Measurements from ENCODE around the gene TMEM120A. TPM values are rescaled to one million over a fixed set of nuclear protein-coding genes. Genes with fewer than 3 reads are reported as not detected.
A peak's percentile ranks its signal among the peaks of the same experiment; 100 is the strongest.

The TMEM120A gene
- total and polyA plus RNA-seq, 2 experiments from 2014 or later: 50.7 to 91.1 TPM

GRCh38 chr7:75993689-75994387 is 557 bp downstream of the TMEM120A start:
- Histone ChIP-seq H2AFZ (peak overlapping the region; percentile 50), H3K4me1 (ENCODE audit: insufficient read depth) (peaks cover 8% of the 10 kb centered on the region)
- DNase-seq (ENCODE audit: low spot score): peak; percentile 85

GRCh38 chr7:75992083-75992755 is 2.2 kb downstream of the TMEM120A start:
- H3K27me3 ChIP-seq: no peaks in the 10 kb centered on the region
- H3K9me3 ChIP-seq (ENCODE audit: low read depth): no peaks in the 10 kb centered on the region
- H3K36me3 ChIP-seq (replicated peaks; ENCODE audit: insufficient read depth, low read depth): no peaks in the 10 kb centered on the region
- TF ChIP-seq EZH2 (IDR thresholded peaks at IDR 0.05; ENCODE audit: borderline replicate concordance) (no peak), CTCF (IDR thresholded peaks at IDR 0.05; ENCODE audit: poor library complexity) (no peak), EZH2phosphoT487 (IDR thresholded peaks at IDR 0.05; ENCODE audit: low read depth, severe bottlenecking, unreplicated experiment) (no peak)
- no peaks in the 10 kb centered on the region for H3K9me2 ChIP-seq (replicated peaks; ENCODE audit: insufficient read depth)
- no peaks in the 10 kb centered on the region for H4K20me1 ChIP-seq (ENCODE audit: insufficient read depth, poor library complexity, severe bottlenecking)
- peaks cover 8% of the 10 kb centered on the region for H3K4me1 ChIP-seq (ENCODE audit: insufficient read depth)
- no peak overlapping the region for H3K27ac ChIP-seq
- WGBS (ENCODE audit: low lambda C conversion rate, missing lambda C conversion rate): 92% methylated on average over 17 of the region's 20 CpGs
- H3K79me2 ChIP-seq: no peaks in the 10 kb centered on the region
- H3K4me3 ChIP-seq: no peak overlapping the region
- no peak overlapping the region for H2AFZ ChIP-seq
- no peak for DNase-seq (ENCODE audit: low spot score)
- no peak overlapping the region for H3K4me2 ChIP-seq

More at GRCh38 chr7:75993689-75994387, 557 bp downstream of the TMEM120A start:
- H3K9me2 ChIP-seq (replicated peaks; ENCODE audit: insufficient read depth): no peaks in the 10 kb centered on the region
- no peaks in the 10 kb centered on the region for H3K79me2 ChIP-seq
- H4K20me1 ChIP-seq (ENCODE audit: insufficient read depth, poor library complexity, severe bottlenecking): no peaks in the 10 kb centered on the region
- peak overlapping the region; percentile 91 for H3K27ac ChIP-seq
- H3K4me2 ChIP-seq: peak overlapping the region; percentile 100
- no peaks in the 10 kb centered on the region for H3K27me3 ChIP-seq
- 5% methylated on average over 24 of the region's 40 CpGs for WGBS (ENCODE audit: low lambda C conversion rate, missing lambda C conversion rate)
- no peaks in the 10 kb centered on the region for H3K36me3 ChIP-seq (replicated peaks; ENCODE audit: insufficient read depth, low read depth)
- no peak for TF ChIP-seq EZH2phosphoT487 (IDR thresholded peaks at IDR 0.05; ENCODE audit: low read depth, severe bottlenecking, unreplicated experiment)
- TF ChIP-seq EZH2 (IDR thresholded peaks at IDR 0.05; ENCODE audit: borderline replicate concordance): no peak
- TF ChIP-seq CTCF (IDR thresholded peaks at IDR 0.05; ENCODE audit: poor library complexity): no peak
- peak overlapping the region; percentile 73 for H3K4me3 ChIP-seq
- H3K9me3 ChIP-seq (ENCODE audit: low read depth): no peaks in the 10 kb centered on the region

GRCh38 chr7:75991531-75992082 is 2.8 kb downstream of the TMEM120A start:
- Histone ChIP-seq H3K27me3 (no peaks in the 10 kb centered on the region), H3K36me3 (replicated peaks; ENCODE audit: insufficient read depth, low read depth) (no peaks in the 10 kb centered on the region), H3K79me2 (no peaks in the 10 kb centered on the region), H3K4me1 (ENCODE audit: insufficient read depth) (peaks cover 8% of the 10 kb centered on the region), H4K20me1 (ENCODE audit: insufficient read depth, poor library complexity, severe bottlenecking) (no peaks in the 10 kb centered on the region), H3K9me2 (replicated peaks; ENCODE audit: insufficient read depth) (no peaks in the 10 kb centered on the region), H3K4me3 (no peak overlapping the region), H2AFZ (no peak overlapping the region), H3K9me3 (ENCODE audit: low read depth) (no peaks in the 10 kb centered on the region), H3K27ac (no peak overlapping the region), H3K4me2 (peak overlapping the region; percentile 33)
- WGBS (ENCODE audit: low lambda C conversion rate, missing lambda C conversion rate): 98% methylated on average over 9 of the region's 9 CpGs
- no peak for TF ChIP-seq CTCF (IDR thresholded peaks at IDR 0.05; ENCODE audit: poor library complexity)
- no peak for TF ChIP-seq EZH2phosphoT487 (IDR thresholded peaks at IDR 0.05; ENCODE audit: low read depth, severe bottlenecking, unreplicated experiment)
- no peak for TF ChIP-seq EZH2 (IDR thresholded peaks at IDR 0.05; ENCODE audit: borderline replicate concordance)
- no peak for DNase-seq (ENCODE audit: low spot score)

Data from hepatocyte (in vitro differentiated cells).